ENCODE measurements around the gene PURB. TPM values are rescaled to one million over a fixed set of nuclear protein-coding genes. Genes with fewer than 3 reads are reported as not detected.

PURB gene
- total RNA-seq, 2 donors from 2014 or later: 18.0 to 31.5 TPM

- ATAC-seq (ENCODE audit: insufficient number of reproducible peaks, low FRiP score, low read depth) (no peak), DNase-seq (ENCODE audit: low spot score) (no peak)
- Histone ChIP-seq H3K9me3 (no peaks in the 10 kb centered on the region), H3K36me3 (peaks cover 14% of the 10 kb centered on the region), H3K4me1 (ENCODE audit: control insufficient read depth in 1 of 2, low read depth in 2 of 2) (no peaks in the 10 kb centered on the region), H3K27me3 (replicated peaks; ENCODE audit: insufficient read depth) (no peaks in the 10 kb centered on the region), H3K4me3 (no peak overlapping the region), H3K27ac (no peak overlapping the region)
- TF ChIP-seq, protein P1, sequence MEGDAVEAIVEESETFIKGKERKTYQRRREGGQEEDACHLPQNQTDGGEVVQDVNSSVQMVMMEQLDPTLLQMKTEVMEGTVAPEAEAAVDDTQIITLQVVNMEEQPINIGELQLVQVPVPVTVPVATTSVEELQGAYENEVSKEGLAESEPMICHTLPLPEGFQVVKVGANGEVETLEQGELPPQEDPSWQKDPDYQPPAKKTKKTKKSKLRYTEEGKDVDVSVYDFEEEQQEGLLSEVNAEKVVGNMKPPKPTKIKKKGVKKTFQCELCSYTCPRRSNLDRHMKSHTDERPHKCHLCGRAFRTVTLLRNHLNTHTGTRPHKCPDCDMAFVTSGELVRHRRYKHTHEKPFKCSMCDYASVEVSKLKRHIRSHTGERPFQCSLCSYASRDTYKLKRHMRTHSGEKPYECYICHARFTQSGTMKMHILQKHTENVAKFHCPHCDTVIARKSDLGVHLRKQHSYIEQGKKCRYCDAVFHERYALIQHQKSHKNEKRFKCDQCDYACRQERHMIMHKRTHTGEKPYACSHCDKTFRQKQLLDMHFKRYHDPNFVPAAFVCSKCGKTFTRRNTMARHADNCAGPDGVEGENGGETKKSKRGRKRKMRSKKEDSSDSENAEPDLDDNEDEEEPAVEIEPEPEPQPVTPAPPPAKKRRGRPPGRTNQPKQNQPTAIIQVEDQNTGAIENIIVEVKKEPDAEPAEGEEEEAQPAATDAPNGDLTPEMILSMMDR (IDR thresholded peaks at IDR 0.05): no peak
These were observed 57.8 kb downstream of the PURB start for GRCh38 chr7:44827567-44827966.

Other genes starting within 250 kb of the PURB start
- 10 to 100 TPM; 23.4 to 38.9 TPM for gene ZMIZ2, start 136.7 kb downstream of the PURB start, total RNA-seq
- gene PPIA, start 88.8 kb downstream of the PURB start, total RNA-seq: 1,000 to 10,000 TPM; 1,002 to 1,065 TPM
- 100 to 1,000 TPM; 103 to 111 TPM for gene H2AZ2, start 37.4 kb downstream of the PURB start, total RNA-seq
- gene MYO1G, start 93.5 kb upstream of the PURB start, total RNA-seq: 10 to 100 TPM in 1 of 2 donors, 1 to 10 TPM in 1; 2.0 to 13.8 TPM
- gene CCM2, start 114.7 kb upstream of the PURB start, total RNA-seq: 10 to 100 TPM; 43.0 to 49.7 TPM
- gene NACAD, start 203.4 kb upstream of the PURB start, total RNA-seq: 10 to 100 TPM; 10.8 to 11.1 TPM
- gene TBRG4, start 226.2 kb upstream of the PURB start, total RNA-seq: 10 to 100 TPM; 47.8 to 67.1 TPM